Measurements from ENCODE around the gene CS.

CS gene

GRCh38 chr12:56261503-56262232 is 38.5 kb downstream of the CS start:
- H3K36me3 ChIP-seq (ENCODE audit: low read depth): peaks cover 3% of the 10 kb centered on the region
- no peak for DNase-seq (ENCODE audit: low spot score)

DNA sequence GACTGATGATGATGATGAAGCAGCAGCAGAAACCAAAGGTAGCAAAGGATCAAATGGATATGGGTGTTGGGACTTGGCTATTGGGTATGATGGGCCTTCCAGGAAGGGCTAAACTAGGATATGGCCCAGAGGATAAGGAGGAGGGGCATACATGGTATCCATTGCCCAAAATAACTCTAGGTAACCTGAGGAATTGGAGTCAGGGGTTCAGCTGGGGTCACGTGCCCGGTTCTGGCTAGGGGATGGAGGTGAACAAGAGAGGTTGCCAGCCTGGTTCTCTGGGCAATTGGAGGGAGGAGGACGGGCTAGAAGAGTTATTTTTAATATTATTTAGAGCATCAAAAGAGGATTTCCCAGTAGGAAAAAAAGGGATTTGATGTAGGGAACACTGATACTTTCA is 39.2 kb downstream of the CS start:
- ATAC-seq (ENCODE audit: low read depth) (no peak), DNase-seq (ENCODE audit: low spot score) (no peak)
- Histone ChIP-seq H3K9me3 (ENCODE audit: severe bottlenecking) (no peaks in the 10 kb centered on the region), H3K36me3 (ENCODE audit: low read depth) (peaks cover 11% of the 10 kb centered on the region), H3K4me1 (ENCODE audit: insufficient read depth, poor library complexity, severe bottlenecking) (peaks cover 18% of the 10 kb centered on the region), H3K27ac (ENCODE audit: poor library complexity, severe bottlenecking) (peak overlapping the region; percentile 67), H3K4me3 (ENCODE audit: severe bottlenecking) (no peak overlapping the region), H3K27me3 (ENCODE audit: insufficient read depth, poor library complexity, severe bottlenecking) (no peaks in the 10 kb centered on the region)
- TF ChIP-seq CTCF (IDR thresholded peaks at IDR 0.05; ENCODE audit: poor library complexity, severe bottlenecking): no peak

More at GRCh38 chr12:56261503-56262232, 38.5 kb downstream of the CS start:
- Histone ChIP-seq H3K27ac (ENCODE audit: poor library complexity, severe bottlenecking) (peak overlapping the region; percentile 67), H3K9me3 (ENCODE audit: severe bottlenecking) (no peaks in the 10 kb centered on the region), H3K4me3 (ENCODE audit: severe bottlenecking) (no peak overlapping the region), H3K27me3 (ENCODE audit: insufficient read depth, poor library complexity, severe bottlenecking) (no peaks in the 10 kb centered on the region), H3K4me1 (ENCODE audit: insufficient read depth, poor library complexity, severe bottlenecking) (peaks cover 19% of the 10 kb centered on the region)
- TF ChIP-seq CTCF (IDR thresholded peaks at IDR 0.05; ENCODE audit: poor library complexity, severe bottlenecking): peak; percentile 27
- peak; percentile 68 for ATAC-seq (ENCODE audit: low read depth)

- peak overlapping the region; percentile 67 for H3K27ac ChIP-seq (ENCODE audit: poor library complexity, severe bottlenecking)
- no peak for TF ChIP-seq CTCF (IDR thresholded peaks at IDR 0.05; ENCODE audit: poor library complexity, severe bottlenecking)
- peaks cover 14% of the 10 kb centered on the region for H3K4me1 ChIP-seq (ENCODE audit: insufficient read depth, poor library complexity, severe bottlenecking)
- ATAC-seq (ENCODE audit: low read depth) (no peak), DNase-seq (ENCODE audit: low spot score) (no peak)
- no peaks in the 10 kb centered on the region for H3K9me3 ChIP-seq (ENCODE audit: severe bottlenecking)
- peaks cover 16% of the 10 kb centered on the region for H3K36me3 ChIP-seq (ENCODE audit: low read depth)
- H3K27me3 ChIP-seq (ENCODE audit: insufficient read depth, poor library complexity, severe bottlenecking): no peaks in the 10 kb centered on the region
- no peak overlapping the region for H3K4me3 ChIP-seq (ENCODE audit: severe bottlenecking)
Observed at GRCh38 chr12:56260380-56260779, 39.8 kb downstream of the CS start.

DNA sequence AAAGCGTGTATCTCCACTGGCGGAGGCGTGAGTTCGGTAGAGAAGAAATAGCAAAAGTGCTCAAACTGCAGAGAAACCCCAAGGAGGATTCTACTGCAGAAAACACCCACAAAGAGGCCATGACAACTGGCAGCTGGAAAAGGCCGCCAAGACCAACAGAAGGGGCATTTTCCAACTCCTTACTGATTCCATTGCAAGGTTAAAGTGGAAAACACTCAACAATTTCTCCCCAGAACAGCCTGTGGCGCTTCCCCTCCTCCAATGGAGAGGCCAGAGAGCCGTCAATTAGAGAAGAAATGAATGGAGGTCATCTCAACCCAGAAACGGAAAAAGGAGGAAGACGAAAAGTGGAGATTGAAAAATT is 41.3 kb downstream of the CS start:
- H3K27ac ChIP-seq (ENCODE audit: poor library complexity, severe bottlenecking): peak overlapping the region; percentile 69
- H3K9me3 ChIP-seq (ENCODE audit: severe bottlenecking): no peaks in the 10 kb centered on the region
- DNase-seq (ENCODE audit: low spot score): no peak
- TF ChIP-seq CTCF (IDR thresholded peaks at IDR 0.05; ENCODE audit: poor library complexity, severe bottlenecking): no peak
- no peaks in the 10 kb centered on the region for H3K27me3 ChIP-seq (ENCODE audit: insufficient read depth, poor library complexity, severe bottlenecking)
- ATAC-seq (ENCODE audit: low read depth): no peak
- peaks cover 14% of the 10 kb centered on the region for H3K4me1 ChIP-seq (ENCODE audit: insufficient read depth, poor library complexity, severe bottlenecking)
- H3K36me3 ChIP-seq (ENCODE audit: low read depth): peaks cover 32% of the 10 kb centered on the region
- peak overlapping the region; percentile 96 for H3K4me3 ChIP-seq (ENCODE audit: severe bottlenecking)

Data from RWPE2 (cell line).